Spleen (tissue), 11 donors: ENCODE data around the gene TRAPPC6A. TPM values are rescaled to one million over a fixed set of nuclear protein-coding genes. Genes with fewer than 3 reads are reported as not detected.

ENCODE experiments used
- DNase-seq: peaks from one replicate; pipeline ENCODE4 v3.0.0-alpha.2; 2020
- H3K27ac ChIP-seq, 8 donors: fragments of 200-600 bp; sonication (generic) in 7 of 8; 1 replicate in 4 of 8; 2 replicates in 4 of 8; pipeline versions ENCODE4 v1.5.0 to v1.8.0; 2016 to 2021; ENCODE audit warnings: inconsistent platforms in 4 of 8, mild to moderate bottlenecking in 4 of 8, moderate library complexity in 1 of 8
- H3K27me3 ChIP-seq, 7 donors: fragments of 200-600 bp; sonication (generic) in 6 of 7; replicated peaks in 1 of 7; 1 replicate in 4 of 7; 2 replicates in 3 of 7; pipeline versions ENCODE4 v1.5.0 to v1.8.0; 2016 to 2021; ENCODE audit warnings: inconsistent platforms in 3 of 7, mild to moderate bottlenecking in 1 of 7
- H3K36me3 ChIP-seq, 6 donors: fragments of 200-600 bp; sonication (generic) in 5 of 6; 1 replicate in 4 of 6; 2 replicates in 2 of 6; pipeline versions ENCODE4 v1.5.0 to v1.8.0; 2016 to 2021; ENCODE audit warnings: inconsistent platforms in 2 of 6
- H3K4me1 ChIP-seq, 6 donors: fragments of 200-600 bp; sonication (generic) in 5 of 6; 1 replicate in 3 of 6; 2 replicates in 3 of 6; pipeline versions ENCODE4 v1.5.0 to v1.8.0; 2016 to 2021; ENCODE audit warnings: inconsistent platforms in 3 of 6
- H3K4me3 ChIP-seq, 8 donors: fragments of 200-600 bp; sonication (generic) in 7 of 8; 1 replicate in 4 of 8; 2 replicates in 4 of 8; pipeline versions ENCODE4 v1.5.0 to v1.8.0; 2016 to 2021; ENCODE audit warnings: inconsistent platforms in 4 of 8, mild to moderate bottlenecking in 4 of 8, moderate library complexity in 2 of 8
- H3K9me3 ChIP-seq, 8 donors: fragments of 200-600 bp; sonication (generic) in 7 of 8; 1 replicate in 4 of 8; 2 replicates in 4 of 8; pipeline versions ENCODE4 v1.5.0 to v1.8.0; 2016 to 2021; ENCODE audit warnings: inconsistent platforms in 4 of 8
- CTCF ChIP-seq, 11 experiments: fragments of 200-600 bp in 7 of 11; fragments of 450-650 bp in 4 of 11; sonication (generic) in 4 of 11; IDR thresholded peaks in 8 of 11; conservative IDR thresholded peaks in 3 of 11; 1 replicate in 7 of 11; 2 replicates in 4 of 11; pipeline versions ENCODE4 v1.4.0 to v1.8.0; 2016 to 2021; ENCODE audit warnings: antibody characterized with exemption in 11 of 11, inconsistent platforms in 4 of 11, mild to moderate bottlenecking in 1 of 11
- POLR2A ChIP-seq, 3 donors: fragments of 450-650 bp; IDR thresholded peaks; one replicate each; pipeline ENCODE4 v1.5.1; 2017; ENCODE audit warnings: antibody characterized with exemption in 3 of 3, mild to moderate bottlenecking in 1 of 3
- POLR2AphosphoS5 ChIP-seq, 3 donors: sonication (generic); formaldehyde crosslinking; IDR thresholded peaks; one replicate each; pipeline ENCODE4 v1.5.1; 2017; ENCODE audit warnings: antibody characterized with exemption in 3 of 3
- WGBS, 5 donors: extraction: QIAGEN DNeasy Blood & Tissue Kit in 3 of 5; methylation state at CpG; one replicate each; pipeline versions ENCODE4 v1.1.5 to v1.1.7; 2013 to 2018; 5-methylcytosine and 5-hydroxymethylcytosine counted together
- intact Hi-C: fragments of 100-400 bp; cut with DNase I; formaldehyde crosslinking; loops from one replicate; pipeline ENCODE4 v1.15.0; 2023; ENCODE audit warnings: low total_unique reads
- polyA plus RNA-seq, 3 donors: library from polyadenylated mRNA; stranded (reverse); fragments of 200-250 nt; gene quantifications; one replicate each; pipeline ENCODE4 v1.2.1, GENCODE V29; 2013
- total RNA-seq, 7 donors: library from RNA; depleted of rRNA in 3 of 7; stranded (reverse); fragments of >200 nt in 3 of 7; fragmentation: NEBNext Ultra II Directional in 4 of 7; extraction: Animal tissue kit (Norgen Biotek cat#: 25700) in 4 of 7; gene quantifications; one replicate each; pipeline versions ENCODE4 v1.1.0 to v1.2.1, GENCODE V29; 2016 to 2021
- donor health status: healthy with polysubstance abuse.
- donor health status: DM: no; HTN: no; CAD: no; lungs with moderate emphysema.
- donor health status: DM: no; HTN: no; CAD: no.
- donor health status: Bipolar disorder and iron deficiency.
- donor health status: healthy.
- donor health status: DM: no; HTN: no; CAD: no.
- donor health status: DM: yes; HTN: yes; CAD: no.

Gene TRAPPC6A
- total and polyA plus RNA-seq, 10 donors = 25.9 to 109 (median 39.8) TPM

DNA sequence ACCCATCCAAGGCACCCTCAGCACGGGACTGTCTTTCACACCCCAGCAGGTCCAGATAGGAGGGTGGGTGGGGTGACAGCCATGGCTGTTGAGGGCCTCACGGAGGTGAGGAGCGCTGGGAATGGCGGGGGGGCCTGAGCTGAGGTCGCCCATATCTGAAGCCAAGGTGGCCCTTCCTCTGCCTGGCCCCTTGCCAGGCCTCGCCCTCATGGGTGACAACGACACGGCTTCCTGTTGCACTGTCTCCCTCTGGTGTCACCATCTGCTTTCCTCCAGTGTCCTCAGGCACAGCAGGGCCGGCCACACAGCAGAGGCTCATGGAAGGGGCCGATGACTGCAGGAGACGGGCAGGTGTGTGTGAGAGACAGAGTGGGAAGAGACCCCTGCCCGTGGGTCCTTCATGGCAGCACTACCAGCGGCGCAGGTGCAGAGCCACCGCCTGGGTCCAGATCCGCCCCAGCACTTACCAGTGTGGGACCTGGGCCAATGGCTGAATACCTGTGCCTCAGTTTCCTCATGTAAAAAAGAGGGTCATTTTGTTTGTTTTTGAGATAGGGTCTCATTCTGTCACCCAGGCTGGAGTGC lies 9.2 kb downstream of the TRAPPC6A start:
- H3K27me3 ChIP-seq = no peaks in the 10 kb centered on the region
- peaks cover 34 to 92% (median 72%) of the 10 kb centered on the region in 6 donors for H3K4me1 ChIP-seq
- intact Hi-C loops = no loop called here
- peak overlapping the region in 1 of 8 donors; percentile 47 for H3K27ac ChIP-seq
- H3K36me3 ChIP-seq = peaks cover 0 to 10% (median 0%) of the 10 kb centered on the region in 6 donors
- H3K9me3 ChIP-seq = no peaks in the 10 kb centered on the region
- WGBS, 5 donors = 69 to 84% (median 79%) methylated on average over 13 to 16 of the region's 16 CpGs
- TF ChIP-seq POLR2A (IDR thresholded peaks at IDR 0.05) (no peak), CTCF (IDR thresholded peaks at IDR 0.05 in 8 of 11, conservative IDR thresholded peaks at IDR 0.05 in 3 of 11) (no peak), POLR2AphosphoS5 (IDR thresholded peaks at IDR 0.05) (peak in 2 of 3 donors; percentile 33 to 62)
- no peak overlapping the region for H3K4me3 ChIP-seq
- no peak for DNase-seq

- 46 to 77% (median 64%) methylated on average over 14 of the region's 14 CpGs for WGBS, 5 donors
- Histone ChIP-seq H3K4me3 (no peak overlapping the region), H3K27ac (peak overlapping the region in 7 of 8 donors; percentile 16 to 65 (median 39)), H3K4me1 (peaks cover 29 to 81% (median 62%) of the 10 kb centered on the region in 6 donors), H3K9me3 (no peaks in the 10 kb centered on the region), H3K27me3 (peaks cover 0 to 2% (median 0%) of the 10 kb centered on the region in 7 donors), H3K36me3 (peaks cover 0 to 10% (median 0%) of the 10 kb centered on the region in 6 donors)
- intact Hi-C loops = no loop called here
- peak; percentile 80 for DNase-seq
- TF ChIP-seq POLR2A (IDR thresholded peaks at IDR 0.05) = no peak
- TF ChIP-seq CTCF (IDR thresholded peaks at IDR 0.05 in 8 of 11, conservative IDR thresholded peaks at IDR 0.05 in 3 of 11) = no peak
- TF ChIP-seq POLR2AphosphoS5 (IDR thresholded peaks at IDR 0.05) = peak; percentile 57 to 79 (median 61)
These were observed 11.2 kb downstream of the TRAPPC6A start for GRCh38 chr19:45166723-45167252.

GRCh38 chr19:45164577-45165335 lies 13.3 kb downstream of the TRAPPC6A start:
- no peak for TF ChIP-seq POLR2A (IDR thresholded peaks at IDR 0.05)
- TF ChIP-seq POLR2AphosphoS5 (IDR thresholded peaks at IDR 0.05) = peak in 2 of 3 donors; percentile 53 to 60
- TF ChIP-seq CTCF (IDR thresholded peaks at IDR 0.05 in 8 of 11, conservative IDR thresholded peaks at IDR 0.05 in 3 of 11) = peak in 1 of 11 experiments; percentile 10
- Histone ChIP-seq H3K9me3 (no peaks in the 10 kb centered on the region), H3K4me1 (peaks cover 16 to 61% (median 42%) of the 10 kb centered on the region in 6 donors), H3K27ac (peak overlapping the region in 2 of 8 donors; percentile 9 to 30), H3K36me3 (peaks cover 0 to 10% (median 0%) of the 10 kb centered on the region in 6 donors), H3K4me3 (peak overlapping the region in 1 of 8 donors; percentile 6), H3K27me3 (peaks cover 0 to 23% (median 4%) of the 10 kb centered on the region in 7 donors)
- intact Hi-C loops = no loop called here
- WGBS, 5 donors = 28 to 50% (median 33%) methylated on average over 3 to 27 of the region's 27 CpGs
- peak; percentile 88 for DNase-seq
